Breast epithelium (tissue), 4 donors: ENCODE measurements around the gene HEXD. TPM values are rescaled to one million over a fixed set of nuclear protein-coding genes. Genes with fewer than 3 reads are reported as not detected.

Experiments
- DNase-seq, 2 donors: peaks; one replicate each; pipeline ENCODE4 v3.0.0-alpha.2; 2019; ENCODE audit warnings: low spot score in 2 of 2
- H3K27ac ChIP-seq, 2 donors: fragments of 200-600 bp; sonication (generic) in 1 of 2; one replicate each; pipeline ENCODE4 v1.5.1; 2016 to 2019; ENCODE audit warnings: mild to moderate bottlenecking in 1 of 2
- H3K27me3 ChIP-seq, 2 donors: fragments of 200-600 bp; sonication (generic) in 1 of 2; one replicate each; pipeline versions ENCODE4 v1.5.1 to v1.6.0; 2017 to 2019; ENCODE audit warnings: control low read depth in 1 of 2, mild to moderate bottlenecking in 1 of 2
- H3K36me3 ChIP-seq: fragments of 200-600 bp; one replicate; pipeline ENCODE4 v1.5.1; 2019
- H3K4me1 ChIP-seq, 2 donors: fragments of 200-600 bp; sonication (generic); one replicate each; pipeline ENCODE4 v1.5.1; 2016 to 2019; ENCODE audit warnings: control low read depth in 1 of 2
- H3K4me3 ChIP-seq, 3 donors: fragments of 200-600 bp; sonication (generic); 1 replicate in 2 of 3; 2 replicates in 1 of 3; pipeline ENCODE4 v1.5.1; 2016 to 2019; ENCODE audit warnings: mild to moderate bottlenecking in 3 of 3, moderate library complexity in 2 of 3
- H3K9me3 ChIP-seq, 2 donors: fragments of 200-600 bp; sonication (generic) in 1 of 2; one replicate each; pipeline ENCODE4 v1.5.1; 2016 to 2019; ENCODE audit warnings: control low read depth in 1 of 2
- CTCF ChIP-seq, 3 donors: fragments of 450-650 bp; IDR thresholded peaks; one replicate each; pipeline ENCODE4 v1.5.1; 2016 to 2017; ENCODE audit warnings: antibody characterized with exemption in 3 of 3, mild to moderate bottlenecking in 3 of 3, moderate library complexity in 3 of 3
- POLR2A ChIP-seq: fragments of 450-650 bp; IDR thresholded peaks from one replicate; pipeline ENCODE4 v1.6.1; 2016; ENCODE audit warnings: antibody characterized with exemption, mild to moderate bottlenecking, moderate library complexity
- POLR2AphosphoS5 ChIP-seq, 3 donors: sonication (generic); formaldehyde crosslinking; IDR thresholded peaks; one replicate each; pipeline ENCODE4 v1.6.1; 2017; ENCODE audit warnings: antibody characterized with exemption in 3 of 3
- intact Hi-C: fragments of 100-400 bp; cut with DNase I; formaldehyde crosslinking; loops from one replicate; pipeline ENCODE4 v1.15.1; 2023; ENCODE audit warnings: low total_unique reads
- total RNA-seq, 3 donors: library from RNA; depleted of rRNA; stranded (reverse); fragments of >200 nt; gene quantifications; one replicate each; pipeline ENCODE4 v1.1.0, GENCODE V29; 2016

The HEXD gene
- total RNA-seq, 3 donors from 2014 or later = 48.2 to 157 (median 68.2) TPM

- no peak for DNase-seq
- TF ChIP-seq POLR2AphosphoS5 (IDR thresholded peaks at IDR 0.05) (no peak), POLR2A (no peak), CTCF (IDR thresholded peaks at IDR 0.05) (no peak)
- Histone ChIP-seq H3K4me1 (peaks cover 6 to 18% of the 10 kb centered on the region in 2 donors), H3K27me3 (no peaks in the 10 kb centered on the region), H3K4me3 (no peak overlapping the region), H3K36me3 (no peaks in the 10 kb centered on the region), H3K27ac (no peak overlapping the region), H3K9me3 (no peaks in the 10 kb centered on the region)
- intact Hi-C loops = no loop called here
These were observed 23.7 kb downstream of the HEXD start for GRCh38 chr17:82441691-82442487.

GRCh38 chr17:82442643-82443464, 24.7 kb downstream of the HEXD start:
- Histone ChIP-seq H3K9me3 (no peaks in the 10 kb centered on the region), H3K4me1 (peaks cover 6 to 18% of the 10 kb centered on the region in 2 donors), H3K27ac (no peak overlapping the region), H3K36me3 (no peaks in the 10 kb centered on the region), H3K4me3 (no peak overlapping the region), H3K27me3 (no peaks in the 10 kb centered on the region)
- TF ChIP-seq POLR2A (no peak), CTCF (IDR thresholded peaks at IDR 0.05) (no peak), POLR2AphosphoS5 (IDR thresholded peaks at IDR 0.05) (no peak)
- intact Hi-C loops = no loop called here
- no peak for DNase-seq

GRCh38 chr17:82443465-82444283, 25.5 kb downstream of the HEXD start:
- intact Hi-C loops = no loop called here
- peak in 1 of 2 donors; percentile 48 for DNase-seq
- no peak overlapping the region for H3K27ac ChIP-seq
- TF ChIP-seq POLR2AphosphoS5 (IDR thresholded peaks at IDR 0.05) (no peak), POLR2A (no peak), CTCF (IDR thresholded peaks at IDR 0.05) (no peak)
- H3K4me1 ChIP-seq = peaks cover 6 to 18% of the 10 kb centered on the region in 2 donors
- H3K36me3 ChIP-seq = no peaks in the 10 kb centered on the region
- no peak overlapping the region for H3K4me3 ChIP-seq
- no peaks in the 10 kb centered on the region for H3K9me3 ChIP-seq
- no peaks in the 10 kb centered on the region for H3K27me3 ChIP-seq

- Histone ChIP-seq H3K36me3 (no peaks in the 10 kb centered on the region), H3K9me3 (no peaks in the 10 kb centered on the region), H3K27ac (peak overlapping the region; percentile 70 to 78), H3K4me1 (peaks cover 8 to 19% of the 10 kb centered on the region in 2 donors), H3K27me3 (no peaks in the 10 kb centered on the region), H3K4me3 (peak overlapping the region in 1 of 3 donors; percentile 0)
- DNase-seq = no peak
- intact Hi-C loops = no loop called here
- TF ChIP-seq POLR2A = no peak
- TF ChIP-seq CTCF (IDR thresholded peaks at IDR 0.05) = no peak
- TF ChIP-seq POLR2AphosphoS5 (IDR thresholded peaks at IDR 0.05) = no peak
These were observed 26.2 kb downstream of the HEXD start for GRCh38 chr17:82444284-82444893.
